Inflammatory macrophage treated with lipopolysaccharide for 1 hour (primary cell): ENCODE results near the gene FSIP1.

Experiments
- DNase-seq, 2 donors: peaks; one replicate each; pipeline ENCODE4 v3.0.0-alpha.2; 2020 to 2022

Gene FSIP1

DNA sequence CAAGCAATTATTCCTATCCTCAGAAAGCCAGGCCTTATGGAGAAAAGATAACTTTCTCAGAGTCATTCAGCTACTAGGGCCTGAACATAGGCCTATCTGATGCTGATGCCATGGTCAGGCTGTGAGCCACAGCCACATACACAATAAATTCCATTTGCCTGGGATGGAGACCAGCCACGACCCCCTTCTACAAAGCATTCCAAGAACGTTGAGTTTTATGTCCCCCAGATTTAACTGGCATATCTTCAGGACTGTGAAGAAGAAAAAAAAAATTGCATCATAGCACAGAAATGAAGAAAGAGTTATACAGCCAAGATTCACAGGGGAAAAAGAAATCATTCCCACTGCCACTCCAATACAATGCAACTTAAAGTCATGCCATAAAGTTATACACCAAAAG, 101.8 kb downstream of the FSIP1 start:
- DNase-seq, result no peak

DNA sequence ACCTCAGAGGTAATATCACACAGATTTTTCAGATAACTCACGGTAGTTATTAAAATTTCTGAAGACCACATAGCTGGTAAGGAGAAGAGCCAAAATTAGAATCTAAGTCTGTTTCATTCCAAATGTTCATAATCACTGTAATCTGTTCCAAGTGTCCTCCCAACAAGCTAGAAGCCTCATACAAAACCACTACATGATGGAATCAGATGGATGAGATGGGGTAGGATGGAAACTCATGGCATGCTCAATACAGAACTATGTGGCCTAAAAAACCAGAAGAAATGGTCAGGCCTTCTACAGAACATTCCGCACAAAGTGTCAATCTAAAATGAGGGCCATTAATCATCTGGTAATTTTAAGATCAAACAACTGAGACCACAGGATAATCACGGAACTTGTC, 110.0 kb downstream of the FSIP1 start:
- DNase-seq, result no peak

DNA sequence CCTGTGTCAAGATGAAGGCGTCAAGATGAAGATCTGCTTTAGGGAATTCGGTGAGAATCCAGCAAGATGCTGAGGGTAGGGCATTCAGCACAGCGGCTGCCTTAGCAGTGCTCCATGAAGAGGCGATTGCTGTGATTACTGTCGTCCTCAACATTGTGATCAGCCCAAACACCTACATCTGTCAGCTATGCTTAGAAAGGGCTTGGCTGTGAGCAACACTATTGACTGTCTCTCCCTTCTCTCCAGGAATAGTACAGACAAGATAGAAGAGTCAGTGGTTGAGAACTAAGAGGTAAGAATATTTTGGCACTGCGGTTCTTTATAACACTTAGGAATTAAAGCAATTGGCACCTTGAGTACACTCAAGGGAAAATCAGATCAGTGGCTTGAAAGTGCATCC, 110.5 kb downstream of the FSIP1 start:
- DNase-seq, result no peak

DNA sequence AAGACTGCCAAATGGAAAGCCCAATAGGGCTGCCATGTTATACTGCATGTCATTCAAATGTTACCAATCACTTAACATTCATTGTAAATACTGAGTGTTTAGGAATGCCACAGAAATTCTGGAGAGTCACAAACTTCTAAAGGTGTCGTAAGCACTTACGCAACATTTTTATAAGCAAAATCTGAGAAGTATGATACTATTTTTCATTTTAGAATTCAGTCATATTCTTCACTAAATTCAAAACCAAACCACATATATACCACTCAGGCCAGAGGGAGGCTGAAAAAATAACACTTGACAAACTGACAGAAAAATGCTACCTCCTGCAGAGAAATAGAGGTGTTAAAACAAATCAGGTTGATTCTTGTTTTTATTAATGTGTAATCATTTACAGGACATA, 112.0 kb downstream of the FSIP1 start:
- no peak for DNase-seq

GRCh38 chr15:39669661-39670060, 113.0 kb downstream of the FSIP1 start:
- DNase-seq, result no peak

GRCh38 chr15:39669241-39669640, 113.4 kb downstream of the FSIP1 start:
- no peak for DNase-seq

- DNase-seq, result no peak
These were observed 114.2 kb downstream of the FSIP1 start for GRCh38 chr15:39668457-39668856.

GRCh38 chr15:39667382-39668127, 115.1 kb downstream of the FSIP1 start:
- DNase-seq, result no peak

DNA sequence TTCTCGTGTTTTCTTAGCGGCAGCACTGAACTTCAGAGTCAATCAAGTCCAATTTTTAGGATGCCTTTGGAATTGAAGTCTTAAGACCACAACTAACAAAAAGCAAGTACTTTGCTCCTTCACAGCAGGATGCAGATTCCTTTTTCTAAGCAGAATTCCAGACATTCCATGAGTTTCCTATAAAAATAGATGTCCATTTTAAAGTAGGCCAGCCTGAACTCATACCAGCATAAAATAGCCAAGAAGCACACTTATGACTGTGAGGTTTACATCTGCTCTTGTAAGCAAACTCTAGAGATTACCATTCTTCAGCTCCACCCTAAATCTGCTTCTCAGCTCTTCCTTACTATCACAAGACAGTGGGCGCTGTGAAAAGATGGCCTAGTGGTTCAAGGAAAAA, 116.0 kb downstream of the FSIP1 start:
- no peak for DNase-seq

- no peak for DNase-seq
These were observed 116.9 kb downstream of the FSIP1 start for GRCh38 chr15:39665629-39666250.

DNA sequence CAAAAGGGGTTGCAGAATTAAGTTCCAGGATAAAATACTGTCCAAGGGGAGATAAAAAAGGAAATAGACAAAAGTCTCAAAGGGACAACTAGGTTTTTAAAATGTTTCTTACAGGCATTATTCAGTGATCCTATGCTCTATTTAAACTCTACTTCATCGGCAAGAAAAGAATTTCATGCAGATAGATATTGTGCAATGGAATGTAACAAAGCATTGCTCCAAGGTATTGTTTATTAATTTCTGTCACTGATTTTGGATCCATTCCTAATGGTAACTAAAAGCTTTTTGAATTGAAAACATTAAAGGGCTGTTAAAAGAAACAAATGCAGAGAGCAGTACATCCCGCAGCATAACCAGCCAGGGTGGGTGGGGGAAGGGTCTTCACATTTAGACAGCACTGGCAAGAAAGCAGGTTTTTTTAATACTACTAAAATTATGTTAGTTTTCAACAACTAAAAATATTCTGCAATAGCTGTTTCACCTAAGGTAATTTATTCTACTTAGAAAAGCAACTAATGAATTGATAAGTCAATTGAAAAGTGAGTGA, 118.9 kb downstream of the FSIP1 start:
- no peak for DNase-seq

DNA sequence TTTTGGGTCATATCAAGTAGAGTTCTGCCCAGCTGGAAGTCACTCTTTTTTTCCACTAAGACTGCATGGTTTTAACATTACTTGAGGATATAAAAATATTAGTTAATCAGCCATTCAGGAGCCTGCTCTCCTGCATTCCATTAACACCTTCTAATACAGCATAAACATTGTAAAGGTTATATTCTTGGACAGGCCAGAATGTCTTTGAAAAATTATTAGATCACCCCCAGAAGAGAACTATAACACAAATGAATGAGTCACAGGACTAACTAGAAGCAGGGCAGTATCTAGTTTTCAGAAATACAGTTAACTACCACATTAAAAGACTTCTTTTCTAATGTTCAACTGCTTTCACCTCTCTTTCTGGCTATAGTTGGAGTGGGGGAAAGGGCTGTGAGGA, 120.9 kb downstream of the FSIP1 start:
- no peak for DNase-seq

DNA sequence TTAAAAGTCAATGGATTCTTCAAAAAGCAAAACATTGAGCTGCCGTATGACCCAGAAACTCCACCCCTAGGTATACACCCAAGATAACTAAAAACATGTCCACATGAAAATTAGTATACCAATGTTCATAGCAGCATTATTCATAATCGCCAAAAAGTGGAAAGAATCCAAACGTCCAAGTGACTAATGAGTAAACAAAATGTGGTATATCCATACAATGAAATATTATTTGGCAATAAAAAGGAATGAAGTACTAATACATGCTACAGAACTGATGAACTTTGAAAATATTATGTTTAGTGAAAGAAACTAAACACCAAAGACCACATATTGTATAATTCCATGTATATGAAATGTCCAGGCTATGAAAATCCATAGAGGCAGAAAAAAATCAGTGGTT, 123.9 kb downstream of the FSIP1 start:
- no peak for DNase-seq

GRCh38 chr15:39657668-39658067, 125.0 kb downstream of the FSIP1 start:
- DNase-seq, result no peak

- DNase-seq, result no peak
These were observed 125.5 kb downstream of the FSIP1 start for GRCh38 chr15:39657181-39657580.

DNA sequence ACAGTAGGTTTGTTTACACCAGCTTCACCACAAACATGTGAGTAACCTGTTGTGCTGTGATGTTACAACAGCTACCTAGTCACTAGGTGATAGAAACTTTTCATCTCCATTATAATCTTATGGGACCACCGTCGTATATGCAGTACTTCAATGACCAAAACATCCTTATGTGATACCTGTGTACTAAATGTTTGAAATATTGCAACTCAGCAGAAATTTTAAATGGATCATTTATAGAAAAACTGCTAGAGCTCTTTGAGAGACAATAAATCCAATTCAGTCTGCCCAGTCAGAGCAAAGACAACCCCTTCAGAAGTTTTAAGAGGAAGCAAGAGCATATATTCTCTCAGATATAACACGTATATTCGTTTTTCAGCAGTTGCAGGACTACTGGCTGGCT, 128.3 kb downstream of the FSIP1 start:
- DNase-seq, result no peak

GRCh38 chr15:39651881-39652280, 130.8 kb downstream of the FSIP1 start:
- DNase-seq, result no peak

DNA sequence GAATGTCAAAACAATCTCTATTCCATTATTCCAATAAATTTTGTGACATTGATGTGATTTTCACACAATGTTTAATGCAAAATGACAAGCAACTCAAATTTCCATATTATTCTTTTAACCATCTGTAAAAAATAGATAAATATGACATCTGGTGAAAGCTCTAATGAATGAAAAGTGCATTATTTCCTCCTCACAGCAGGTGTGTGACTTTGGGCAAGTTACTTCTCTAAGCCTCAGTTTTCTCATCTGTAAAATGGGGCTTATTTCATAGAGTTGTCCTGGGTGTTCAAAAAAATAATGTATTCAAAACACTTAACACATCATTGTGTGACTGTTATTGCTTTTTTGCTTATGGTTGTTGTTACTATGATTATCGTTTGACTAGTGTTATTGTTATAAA, 131.3 kb downstream of the FSIP1 start:
- no peak for DNase-seq

DNA sequence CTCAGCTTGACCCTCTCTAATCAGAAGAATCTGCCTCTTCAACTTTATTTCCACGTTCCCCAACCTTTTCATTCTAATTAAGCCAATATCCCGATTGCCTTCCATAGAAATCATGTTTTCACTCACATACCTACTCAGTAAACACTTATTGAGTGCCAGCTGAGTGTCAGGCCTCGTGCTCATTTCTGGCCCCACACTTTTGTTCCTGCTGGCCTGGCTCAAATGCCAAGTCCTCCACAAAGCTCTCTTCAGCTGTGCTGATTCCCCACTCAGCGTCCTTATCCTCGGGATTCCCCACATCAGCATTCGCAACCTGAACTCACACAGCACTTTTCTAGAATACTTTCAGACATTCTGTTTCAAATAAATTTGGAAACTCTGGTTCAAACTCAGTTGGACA, 132.9 kb downstream of the FSIP1 start:
- no peak for DNase-seq

GRCh38 chr15:39646425-39646824, 136.2 kb downstream of the FSIP1 start:
- DNase-seq, result no peak

- DNase-seq, result no peak
These were observed 136.7 kb downstream of the FSIP1 start for GRCh38 chr15:39645976-39646257.

DNA sequence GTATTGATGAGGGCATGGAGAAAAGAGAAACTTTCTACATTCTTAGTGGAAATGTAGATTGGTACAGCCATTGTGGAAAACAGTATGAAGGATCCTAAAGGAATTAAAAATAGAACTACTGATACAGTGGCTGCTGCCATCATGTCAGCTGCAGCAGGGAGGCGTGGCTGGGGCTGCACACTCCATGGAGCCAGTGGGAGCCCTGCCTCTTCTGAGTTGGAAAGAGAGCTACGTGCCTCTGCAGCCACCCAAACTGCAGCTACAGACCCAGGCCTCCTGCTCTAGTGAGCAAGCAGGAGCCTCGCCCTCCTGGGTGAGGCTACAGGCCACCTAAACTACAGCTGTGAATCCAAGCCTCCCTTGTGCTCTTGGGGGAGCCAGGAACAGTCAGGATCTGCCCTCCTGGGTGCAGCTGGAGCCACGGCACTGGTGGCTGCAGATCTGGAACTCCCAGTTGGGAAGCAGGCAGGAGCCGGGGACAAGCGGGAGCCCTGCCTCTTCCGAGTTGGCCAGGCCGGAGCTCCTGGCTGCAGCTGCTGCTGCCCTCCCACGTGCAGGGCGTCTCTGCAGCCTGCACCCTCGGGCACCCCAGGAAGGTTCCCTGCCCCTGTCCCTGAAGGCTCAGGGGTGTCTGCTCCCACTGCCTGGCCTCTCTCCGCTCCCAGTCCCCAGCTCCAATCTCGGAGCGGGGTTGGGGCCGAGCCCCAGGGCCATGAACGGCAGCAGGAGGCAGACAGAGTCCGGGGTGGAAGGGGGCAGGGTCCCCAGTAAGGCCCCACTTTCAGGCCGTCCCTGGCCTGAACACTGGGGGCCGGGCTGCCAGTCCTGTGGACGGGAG, 137.3 kb downstream of the FSIP1 start:
- DNase-seq, result no peak

DNA sequence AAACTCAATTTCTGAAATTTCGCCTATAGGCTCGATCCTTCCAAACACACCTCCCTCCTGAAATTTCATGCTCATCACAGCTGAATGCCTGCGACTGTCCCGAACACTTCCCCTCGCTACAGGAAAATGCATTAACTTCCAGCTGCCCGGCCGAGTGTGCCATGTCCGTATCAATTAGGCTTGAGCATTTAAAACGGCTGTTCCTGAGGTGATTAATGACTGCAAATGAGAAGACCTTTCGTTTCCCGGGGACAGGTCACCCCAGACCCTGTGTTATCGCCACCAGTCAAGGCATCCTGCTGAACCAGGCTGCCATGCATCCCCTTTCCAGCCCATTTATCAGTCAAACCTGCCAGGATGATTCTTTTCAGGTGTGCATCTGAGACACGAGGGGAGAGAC, 138.5 kb downstream of the FSIP1 start:
- DNase-seq, result no peak

DNA sequence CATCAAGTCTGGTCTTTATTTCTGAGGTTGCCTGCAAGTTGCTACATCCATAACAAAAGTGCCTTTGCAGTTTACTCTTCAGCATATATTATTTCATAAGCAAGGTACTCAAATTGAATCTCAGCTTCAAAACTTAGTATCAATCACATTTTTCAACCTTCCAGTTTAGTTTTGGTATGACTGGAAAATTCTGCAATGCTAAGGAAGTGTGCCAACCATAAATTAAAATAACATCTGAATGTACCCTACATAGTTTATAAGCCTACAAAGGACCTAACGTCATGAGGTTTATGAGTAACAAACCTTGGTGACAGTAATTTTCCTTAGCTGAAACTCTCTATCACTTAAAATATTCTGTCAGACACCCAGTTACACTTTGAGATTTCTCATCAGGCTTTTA, 138.9 kb downstream of the FSIP1 start:
- no peak for DNase-seq
